HepG2 (cell line): ENCODE data around the gene APOM. TPM values are rescaled to one million over a fixed set of nuclear protein-coding genes. Genes with fewer than 3 reads are reported as not detected.

ENCODE experiments used
- ASH2L ChIP-seq: fragments of 300-600, 200-600 bp; sonication (generic); IDR thresholded peaks from 2 replicates; pipeline ENCODE4 v1.7.0; 2017; ENCODE audit warnings: low read depth, mild to moderate bottlenecking, moderate library complexity, mixed read lengths, low read length; ENCODE audit not compliant: insufficient read length
- ATM ChIP-seq: fragments of 450-650 bp; IDR thresholded peaks from 2 replicates; pipeline ENCODE4 v1.7.1; 2017; ENCODE audit warnings: mild to moderate bottlenecking, borderline replicate concordance
- CREM ChIP-seq, 2 experiments: sonication (generic) in 1 of 2; formaldehyde crosslinking in 1 of 2; IDR thresholded peaks; 2 replicates each; pipeline versions ENCODE4 v1.4.0 to v1.6.1; 2016 to 2020; ENCODE audit warnings: antibody characterized with exemption in 1 of 2, mild to moderate bottlenecking in 1 of 2, missing genetic modification reagents in 1 of 2
- FOXM1 ChIP-seq: sonication (generic); formaldehyde crosslinking; IDR thresholded peaks from 2 replicates; pipeline ENCODE4 v1.5.0; 2020; ENCODE audit warnings: missing genetic modification reagents
- GTF3A ChIP-seq: sonication (generic); formaldehyde crosslinking; conservative IDR thresholded peaks from 2 replicates; pipeline ENCODE4 v1.4.0; 2020; ENCODE audit warnings: mild to moderate bottlenecking, missing genetic modification reagents
- HNRNPK ChIP-seq: fragments of 200-400 bp; formaldehyde crosslinking; IDR thresholded peaks from 2 replicates; pipeline ENCODE4 v1.6.1; 2018; ENCODE audit warnings: low read length, low read depth, moderate library complexity, mild to moderate bottlenecking; ENCODE audit not compliant: poor library complexity, severe bottlenecking
- PHF5A ChIP-seq: IDR thresholded peaks from one replicate; pipeline ENCODE4 v1.6.1; 2018; ENCODE audit warnings: low read depth, missing genetic modification reagents; ENCODE audit not compliant: unreplicated experiment
- PHF8 ChIP-seq: sonication (generic); formaldehyde crosslinking; IDR thresholded peaks from 2 replicates; pipeline ENCODE4 v1.5.0; 2020; ENCODE audit warnings: missing genetic modification reagents
- PRMT3 ChIP-seq: sonication (generic); formaldehyde crosslinking; IDR thresholded peaks from 2 replicates; pipeline ENCODE4 v1.8.1; 2022; ENCODE audit warnings: low read depth, mild to moderate bottlenecking, moderate library complexity, missing genetic modification reagents, borderline replicate concordance
- SP2 ChIP-seq: sonication (generic); formaldehyde crosslinking; IDR thresholded peaks from 2 replicates; pipeline ENCODE4 v1.5.1; 2020; ENCODE audit warnings: mild to moderate bottlenecking, missing genetic modification reagents
- SRSF1 ChIP-seq: fragments of 200-400 bp; formaldehyde crosslinking; optimal IDR thresholded peaks from 2 replicates; pipeline ENCODE3; 2017; ENCODE audit warnings: mild to moderate bottlenecking, low read depth, low read length, moderate library complexity
- TEAD3 ChIP-seq: optimal IDR thresholded peaks from 2 replicates; pipeline ENCODE3; 2016; ENCODE audit warnings: borderline replicate concordance
- ZBTB7B ChIP-seq: sonication (generic); formaldehyde crosslinking; IDR thresholded peaks from 2 replicates; pipeline ENCODE4 v1.4.0; 2020; ENCODE audit warnings: missing genetic modification reagents
- ZFP37 ChIP-seq: sonication (generic); formaldehyde crosslinking; IDR thresholded peaks from 2 replicates; pipeline ENCODE4 v1.4.0; 2020; ENCODE audit warnings: missing genetic modification reagents, borderline replicate concordance
- ZFP62 ChIP-seq: sonication (generic); formaldehyde crosslinking; IDR thresholded peaks from 2 replicates; pipeline ENCODE4 v1.4.0; 2020; ENCODE audit warnings: missing genetic modification reagents
- ZFP82 ChIP-seq: sonication (generic); formaldehyde crosslinking; IDR thresholded peaks from 2 replicates; pipeline ENCODE4 v1.5.1; 2020; ENCODE audit warnings: mild to moderate bottlenecking, missing genetic modification reagents, borderline replicate concordance
- ZNF335 ChIP-seq: sonication (generic); formaldehyde crosslinking; IDR thresholded peaks from 2 replicates; pipeline ENCODE4 v1.4.0; 2020; ENCODE audit warnings: missing genetic modification reagents
- ZNF33A ChIP-seq: sonication (generic); formaldehyde crosslinking; IDR thresholded peaks from 2 replicates; pipeline ENCODE4 v1.5.1; 2020; ENCODE audit warnings: missing genetic modification reagents, mild to moderate bottlenecking, moderate library complexity, borderline replicate concordance
- ZNF367 ChIP-seq: sonication (generic); formaldehyde crosslinking; IDR thresholded peaks from 2 replicates; pipeline ENCODE4 v1.4.0; 2020; ENCODE audit warnings: missing genetic modification reagents, borderline replicate concordance
- ZNF773 ChIP-seq: sonication (generic); formaldehyde crosslinking; IDR thresholded peaks from 2 replicates; pipeline ENCODE4 v1.4.0; 2020; ENCODE audit warnings: missing genetic modification reagents, borderline replicate concordance
- ZNF775 ChIP-seq: sonication (generic); formaldehyde crosslinking; IDR thresholded peaks from 2 replicates; pipeline ENCODE4 v1.4.0; 2020; ENCODE audit warnings: missing genetic modification reagents, mild to moderate bottlenecking, moderate library complexity, borderline replicate concordance
- ZNF790 ChIP-seq: sonication (generic); formaldehyde crosslinking; IDR thresholded peaks from 2 replicates; pipeline ENCODE4 v1.8.0; 2022; ENCODE audit warnings: missing genetic modification reagents, mild to moderate bottlenecking, borderline replicate concordance
- ZUFSP ChIP-seq: sonication (generic); formaldehyde crosslinking; IDR thresholded peaks from 2 replicates; pipeline ENCODE4 v1.9.0; 2021; ENCODE audit warnings: missing genetic modification reagents, mild to moderate bottlenecking, borderline replicate concordance
- polyA plus RNA-seq, 8 experiments: library from polyadenylated mRNA; depleted of rRNA in 3 of 8; stranded (reverse) in 7 of 8; unstranded in 1 of 8; fragments of >200 nt; fragmentation: Illumina TruSeq in 4 of 8; extraction: Trizol in 4 of 8; gene quantifications; 2 replicates each; pipeline versions ENCODE4 v1.2.1 to v1.2.3, GENCODE V29; 2011 to 2016; ENCODE audit warnings: low read depth in 4 of 8, missing spikeins in 1 of 8, mixed read lengths in 1 of 8; ENCODE audit not compliant: insufficient read depth in 1 of 8
- total RNA-seq, 5 experiments: library from RNA; depleted of rRNA; stranded (reverse); fragments of >200 nt; fragmentation: Illumina TruSeq; extraction: Trizol; gene quantifications; 2 replicates each; pipeline ENCODE4 v1.2.3, GENCODE V29; 2016; ENCODE audit warnings: low read depth in 1 of 5
- TF ChIP-seq, protein P1 (sequence below): sonication (generic); formaldehyde crosslinking; IDR thresholded peaks from 2 replicates; pipeline ENCODE4 v1.4.0; 2020; ENCODE audit warnings: low read depth, mild to moderate bottlenecking, missing genetic modification reagents
- TF ChIP-seq, protein P2 (sequence below): sonication (generic); formaldehyde crosslinking; IDR thresholded peaks from 2 replicates; pipeline ENCODE4 v1.4.0; 2020; ENCODE audit warnings: missing genetic modification reagents

The APOM gene
- total and polyA plus RNA-seq, 2 of the 13 experiments (the other 11 are each of a cell fraction or from before 2014, with no cell fraction given) = 98.2 to 1,140 TPM

- TF ChIP-seq ZUFSP (CRISPR knock-in tag) (no peak), SRSF1 (no peak), ZNF335 (CRISPR knock-in tag) (peak; percentile 98), ZNF775 (CRISPR knock-in tag) (no peak; the same call in 1 of the 2 replicates), TEAD3 (no peak), GTF3A (CRISPR knock-in tag) (no peak), FOXM1 (no peak), PRMT3 (CRISPR knock-in tag) (no peak), SP2 (CRISPR knock-in tag) (0 out of 2 replicates have a peak, but pooled peaks have one; percentile 0), ZNF367 (no peak), CREM (IDR thresholded peaks at IDR 0.05) (no peak; the same call in 1 of the 2 replicates), CREM (CRISPR knock-in tag; IDR thresholded peaks at IDR 0.05) (no peak), PHF5A (CRISPR knock-in tag) (no peak), ZNF773 (CRISPR knock-in tag) (no peak), ZFP37 (CRISPR knock-in tag) (no peak), ZFP62 (CRISPR knock-in tag) (no peak), ASH2L (peak; percentile 44), HNRNPK (no peak), ZNF790 (CRISPR knock-in tag) (peak; percentile 83; the same call in 1 of the 2 replicates), ZBTB7B (peak; percentile 95), ZNF33A (0 out of 2 replicates have a peak, but pooled peaks have one; percentile 20), PHF8 (no peak; the same call in none of the 2 replicates), ZFP82 (no peak), ATM (no peak)
- TF ChIP-seq, protein P1, sequence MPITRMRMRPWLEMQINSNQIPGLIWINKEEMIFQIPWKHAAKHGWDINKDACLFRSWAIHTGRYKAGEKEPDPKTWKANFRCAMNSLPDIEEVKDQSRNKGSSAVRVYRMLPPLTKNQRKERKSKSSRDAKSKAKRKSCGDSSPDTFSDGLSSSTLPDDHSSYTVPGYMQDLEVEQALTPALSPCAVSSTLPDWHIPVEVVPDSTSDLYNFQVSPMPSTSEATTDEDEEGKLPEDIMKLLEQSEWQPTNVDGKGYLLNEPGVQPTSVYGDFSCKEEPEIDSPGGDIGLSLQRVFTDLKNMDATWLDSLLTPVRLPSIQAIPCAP (CRISPR knock-in tag) = 0 out of 2 replicates have a peak, but pooled peaks have one; percentile 51
- TF ChIP-seq, protein P2, sequence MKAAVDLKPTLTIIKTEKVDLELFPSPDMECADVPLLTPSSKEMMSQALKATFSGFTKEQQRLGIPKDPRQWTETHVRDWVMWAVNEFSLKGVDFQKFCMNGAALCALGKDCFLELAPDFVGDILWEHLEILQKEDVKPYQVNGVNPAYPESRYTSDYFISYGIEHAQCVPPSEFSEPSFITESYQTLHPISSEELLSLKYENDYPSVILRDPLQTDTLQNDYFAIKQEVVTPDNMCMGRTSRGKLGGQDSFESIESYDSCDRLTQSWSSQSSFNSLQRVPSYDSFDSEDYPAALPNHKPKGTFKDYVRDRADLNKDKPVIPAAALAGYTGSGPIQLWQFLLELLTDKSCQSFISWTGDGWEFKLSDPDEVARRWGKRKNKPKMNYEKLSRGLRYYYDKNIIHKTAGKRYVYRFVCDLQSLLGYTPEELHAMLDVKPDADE (CRISPR knock-in tag) = no peak
- TF ChIP-seq, all 625 proteins: peak for 143
Observed at GRCh38 chr6:31652925-31653724, 2.6 kb upstream of the APOM start (continued).
